Kidney epithelial cell (primary cell): ENCODE data around the gene ATP1B2. TPM values are rescaled to one million over a fixed set of nuclear protein-coding genes. Genes with fewer than 3 reads are reported as not detected.

Experiments used
- DNase-seq: peaks from one replicate; pipeline ENCODE4 v3.0.0-alpha.2; 2010; ENCODE audit warnings: low read depth
- H3K27me3 ChIP-seq: 2 replicates; pipeline ENCODE4 v1.6.0; 2011; ENCODE audit warnings: low read length; ENCODE audit not compliant: control insufficient read depth, insufficient read depth
- H3K36me3 ChIP-seq: 2 replicates; pipeline ENCODE4 v1.5.1; 2011; ENCODE audit warnings: low read length; ENCODE audit not compliant: control insufficient read depth, insufficient read depth
- H3K4me3 ChIP-seq: 2 replicates; pipeline ENCODE4 v1.5.1; 2011; ENCODE audit warnings: low read depth, mild to moderate bottlenecking, control low read depth, low read length
- CTCF ChIP-seq: IDR thresholded peaks from 2 replicates; pipeline ENCODE4 v1.5.1; 2011; ENCODE audit warnings: mild to moderate bottlenecking, moderate library complexity, low read length, control low read depth, inconsistent platforms; ENCODE audit not compliant: insufficient read depth, poor library complexity, severe bottlenecking
- total RNA-seq: library from RNA; depleted of rRNA; stranded (reverse); fragments of >200 nt; gene quantifications from 2 replicates; pipeline ENCODE4 v1.2.3, GENCODE V29; 2015

Gene ATP1B2
- total RNA-seq, 1 donor from 2014 or later = not detected

DNA sequence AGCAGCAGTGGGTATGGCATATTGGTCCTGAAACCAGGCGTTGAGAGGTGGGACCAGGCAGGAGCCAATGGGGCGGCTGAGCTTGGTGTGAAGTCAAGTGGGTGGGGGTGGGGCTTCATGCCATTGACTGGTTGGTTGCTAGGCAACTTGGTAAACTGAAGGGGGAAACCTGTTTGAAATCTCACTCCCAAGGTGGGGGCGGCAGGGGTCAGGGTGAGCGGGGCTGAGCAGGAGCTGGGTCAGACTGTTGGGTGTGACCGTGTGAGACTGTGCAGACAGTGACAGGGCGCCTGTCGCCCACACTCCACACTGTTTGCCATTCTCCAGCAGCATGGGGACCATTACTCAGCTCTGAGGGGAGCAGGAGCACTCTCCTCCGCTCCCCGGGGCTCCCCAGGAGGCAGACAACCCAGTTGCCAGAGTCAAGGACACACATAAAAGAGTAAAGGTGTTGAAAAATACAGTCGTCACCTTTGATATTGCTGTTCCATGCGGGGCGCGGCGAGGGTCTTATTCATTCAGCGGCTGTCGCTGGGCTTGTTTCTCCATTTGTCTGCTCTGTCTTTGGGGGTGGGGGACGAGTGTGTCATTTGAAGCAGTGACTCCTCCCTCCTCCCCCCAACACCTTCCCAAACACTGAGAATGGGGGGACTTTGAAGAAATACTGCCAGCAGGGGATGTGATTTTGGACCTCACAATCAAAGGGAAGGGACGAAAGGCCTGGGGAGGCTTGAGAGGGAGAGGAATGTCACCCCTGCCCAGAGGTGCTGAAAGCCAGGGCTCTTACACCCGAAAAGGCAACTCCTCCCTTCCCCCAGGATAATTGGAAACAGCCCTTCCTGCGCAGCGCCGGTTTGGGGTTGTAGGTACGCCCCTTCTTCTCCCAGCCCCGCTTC is 53.1 kb downstream of the ATP1B2 start:
- Histone ChIP-seq H3K36me3 (peaks cover 2% of the 10 kb centered on the region), H3K4me3 (no peak overlapping the region), H3K27me3 (peaks cover 30% of the 10 kb centered on the region)
- no peak for TF ChIP-seq CTCF
- no peak for DNase-seq

GRCh38 chr17:7704601-7705268 is 54.0 kb downstream of the ATP1B2 start, which contains the start of gene EFNB3:
Gene EFNB3, plus strand, starts transcription at chr17:7705202. Its CDS starts 397 bp downstream, at chr17:7705599.
- no peak for DNase-seq
- H3K36me3 ChIP-seq = peaks cover 2% of the 10 kb centered on the region
- peaks cover 30% of the 10 kb centered on the region for H3K27me3 ChIP-seq
- TF ChIP-seq CTCF = no peak
- peak within 1 kb of the TSS; percentile 49 for H3K4me3 ChIP-seq

GRCh38 chr17:7705269-7706255 is 54.8 kb downstream of the ATP1B2 start:
- no peak for DNase-seq
- Histone ChIP-seq H3K4me3 (peak overlapping the region; percentile 49), H3K36me3 (peaks cover 2% of the 10 kb centered on the region), H3K27me3 (peaks cover 30% of the 10 kb centered on the region)
- TF ChIP-seq CTCF = no peak

DNA sequence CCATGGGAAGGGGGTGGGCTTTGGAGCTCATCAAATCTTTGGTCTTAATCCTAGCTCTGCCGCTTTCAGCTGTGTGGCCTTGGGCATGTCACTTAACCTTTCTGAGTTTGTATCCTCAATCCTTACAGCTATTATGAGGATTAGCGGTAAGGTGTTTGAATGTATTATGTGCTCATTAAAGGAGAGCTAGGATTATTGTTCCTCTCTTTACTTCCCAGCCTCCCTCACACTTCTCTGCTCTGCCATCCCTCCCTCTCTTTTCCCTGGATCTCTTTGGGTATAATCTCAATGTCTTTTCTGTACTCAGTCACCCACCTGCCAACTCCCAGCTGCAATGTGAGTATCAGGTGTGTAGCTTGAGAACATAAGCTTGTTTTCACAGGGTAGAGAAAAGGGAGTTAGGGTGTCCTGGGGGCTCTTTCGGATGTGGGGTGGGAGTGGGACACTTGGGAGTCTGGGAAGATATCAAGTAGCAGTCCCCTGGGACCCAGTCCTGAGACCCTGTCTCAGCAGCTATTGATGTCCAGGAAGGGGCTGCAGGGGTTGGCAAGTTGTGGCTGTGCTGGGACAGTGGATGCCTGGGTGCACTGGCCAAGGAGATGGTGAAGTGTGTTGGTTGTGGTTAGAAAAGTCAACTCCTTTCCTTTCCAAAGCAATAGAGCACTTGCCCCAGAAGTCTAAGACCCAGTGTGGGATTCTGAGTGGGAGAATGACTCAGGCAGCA is 56.1 kb downstream of the ATP1B2 start:
- Histone ChIP-seq H3K4me3 (no peak overlapping the region), H3K36me3 (peaks cover 2% of the 10 kb centered on the region), H3K27me3 (peaks cover 34% of the 10 kb centered on the region)
- DNase-seq = no peak
- no peak for TF ChIP-seq CTCF

Other genes starting within 250 kb of the ATP1B2 start
- gene TMEM256, start 246.8 kb upstream of the ATP1B2 start, total RNA-seq = 66.9 and 77.1 TPM in 2 replicates
- 8.3 and 8.4 TPM in 2 replicates for gene NLGN2, start 243.1 kb upstream of the ATP1B2 start, total RNA-seq
- not detected in 2 replicates for gene SPEM1, start 230.6 kb upstream of the ATP1B2 start, total RNA-seq
- gene SPEM2, start 225.3 kb upstream of the ATP1B2 start, total RNA-seq = not detected in 2 replicates
- not detected in 2 replicates for gene SPEM3, start 222.1 kb upstream of the ATP1B2 start, total RNA-seq
- 31.7 and 34.9 TPM in 2 replicates for gene TMEM102, start 215.5 kb upstream of the ATP1B2 start, total RNA-seq
- gene FGF11, start 211.4 kb upstream of the ATP1B2 start, total RNA-seq = 1.5 and 1.8 TPM in 2 replicates
- 19.0 and 21.6 TPM in 2 replicates for gene CHRNB1, start 205.9 kb upstream of the ATP1B2 start, total RNA-seq
- gene ZBTB4, start 171.3 kb upstream of the ATP1B2 start, total RNA-seq = 26.3 and 28.3 TPM in 2 replicates
- not detected in 2 replicates for gene SLC35G6, start 169.5 kb upstream of the ATP1B2 start, total RNA-seq
- gene POLR2A, start 166.6 kb upstream of the ATP1B2 start, total RNA-seq = 56.9 and 57.8 TPM in 2 replicates
- gene TNFSF12, start 101.9 kb upstream of the ATP1B2 start, total RNA-seq = 9.0 and 9.4 TPM in 2 replicates
- gene TNFSF13, start 92.2 kb upstream of the ATP1B2 start, total RNA-seq = 13.5 and 14.3 TPM in 2 replicates
- gene SENP3, start 89.0 kb upstream of the ATP1B2 start, total RNA-seq = 107 and 109 TPM in 2 replicates
- 7.4 and 8.7 TPM in 2 replicates for gene CD68, start 71.3 kb upstream of the ATP1B2 start, total RNA-seq
- 161 and 187 TPM in 2 replicates for gene MPDU1, start 67.1 kb upstream of the ATP1B2 start, total RNA-seq
- gene SOX15, start 60.8 kb upstream of the ATP1B2 start, total RNA-seq = 1.8 and 3.4 TPM in 2 replicates
- gene FXR2, start 36.0 kb upstream of the ATP1B2 start, total RNA-seq = 43.0 and 45.7 TPM in 2 replicates
- gene SAT2, start 23.1 kb upstream of the ATP1B2 start, total RNA-seq = 61.6 and 76.0 TPM in 2 replicates
- 0.79 TPM in 1 of 2 replicates, not detected in the other for gene SHBG, start 20.8 kb upstream of the ATP1B2 start, total RNA-seq
- 154 and 168 TPM in 2 replicates for gene TP53, start 36.6 kb downstream of the ATP1B2 start, total RNA-seq
- gene WRAP53, start 37.6 kb downstream of the ATP1B2 start, total RNA-seq = 13.3 and 14.9 TPM in 2 replicates
- gene EFNB3, start 54.3 kb downstream of the ATP1B2 start, total RNA-seq = 4.7 and 5.5 TPM in 2 replicates
- gene DNAH2, start 66.8 kb downstream of the ATP1B2 start, total RNA-seq = 0.04 TPM in 1 of 2 replicates, not detected in the other
- gene KDM6B, start 183.3 kb downstream of the ATP1B2 start, total RNA-seq = 15.6 and 20.4 TPM in 2 replicates
- 3.5 and 4.3 TPM in 2 replicates for gene TMEM88, start 204.1 kb downstream of the ATP1B2 start, total RNA-seq
- 50.5 and 51.0 TPM in 2 replicates for gene NAA38, start 206.6 kb downstream of the ATP1B2 start, total RNA-seq
- gene CYB5D1, start 207.1 kb downstream of the ATP1B2 start, total RNA-seq = 5.3 and 7.4 TPM in 2 replicates
- gene CHD3, start 237.9 kb downstream of the ATP1B2 start, total RNA-seq = 36.2 and 42.4 TPM in 2 replicates